ENCODE measurements around the gene HCAR2. TPM values are rescaled to one million over a fixed set of nuclear protein-coding genes. Genes with fewer than 3 reads are reported as not detected.
A peak's percentile ranks its signal among the peaks of the same experiment; 100 is the strongest.
"Not testable (repeated sequence)": the region's sequence is repeated elsewhere in the genome, so short reads cannot be mapped to it uniquely, and the experiment has no call there.

Gene HCAR2
- polyA plus RNA-seq (2012; ENCODE audit: insufficient read depth, insufficient read length, low read depth) = not detected

DNA sequence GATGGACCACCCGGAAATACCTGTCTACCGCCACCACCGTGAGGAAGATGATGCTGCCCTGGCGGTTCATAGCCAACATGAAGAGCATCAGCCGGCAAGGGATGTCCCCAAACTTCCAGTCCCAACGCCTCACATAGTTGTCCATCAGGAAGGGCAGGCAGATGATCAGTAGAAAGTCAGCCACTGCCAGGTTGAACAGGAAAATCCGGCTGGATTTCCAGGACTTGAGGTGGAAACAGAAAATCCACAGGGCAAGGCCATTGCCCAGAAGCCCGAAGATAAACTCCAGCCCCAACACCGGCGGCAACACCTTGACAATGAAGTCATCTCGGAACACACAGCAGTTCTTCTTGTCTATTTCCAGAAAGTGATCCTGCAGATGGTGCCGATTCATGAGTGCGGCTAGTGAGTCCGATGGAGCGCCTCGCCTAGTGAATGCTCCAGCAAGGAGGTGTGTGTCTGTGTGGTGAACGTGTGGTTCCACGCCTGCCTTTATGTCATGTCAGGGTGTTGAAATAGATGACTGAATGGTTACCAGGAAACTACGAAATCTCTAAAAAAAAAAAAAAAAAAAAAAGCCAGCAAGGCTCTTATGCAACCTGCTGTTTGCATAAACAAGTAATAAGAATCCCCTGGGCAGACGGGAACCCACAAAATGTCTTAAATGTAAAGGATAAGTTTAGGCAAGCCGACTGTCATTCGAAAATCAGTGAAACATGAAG is at the start of gene HCAR2:
HCAR2 (minus strand) TSS at position 468 of the 722 bp plus-strand sequence; CDS start at position 394, 74 bp downstream.
- H3K4me1 ChIP-seq; H3K36me3 ChIP-seq; H3K4me3 ChIP-seq (ENCODE audit: low read depth, low read length); H3K9me3 ChIP-seq; DNase-seq; H3K27me3 ChIP-seq: not testable (repeated sequence)

DNA sequence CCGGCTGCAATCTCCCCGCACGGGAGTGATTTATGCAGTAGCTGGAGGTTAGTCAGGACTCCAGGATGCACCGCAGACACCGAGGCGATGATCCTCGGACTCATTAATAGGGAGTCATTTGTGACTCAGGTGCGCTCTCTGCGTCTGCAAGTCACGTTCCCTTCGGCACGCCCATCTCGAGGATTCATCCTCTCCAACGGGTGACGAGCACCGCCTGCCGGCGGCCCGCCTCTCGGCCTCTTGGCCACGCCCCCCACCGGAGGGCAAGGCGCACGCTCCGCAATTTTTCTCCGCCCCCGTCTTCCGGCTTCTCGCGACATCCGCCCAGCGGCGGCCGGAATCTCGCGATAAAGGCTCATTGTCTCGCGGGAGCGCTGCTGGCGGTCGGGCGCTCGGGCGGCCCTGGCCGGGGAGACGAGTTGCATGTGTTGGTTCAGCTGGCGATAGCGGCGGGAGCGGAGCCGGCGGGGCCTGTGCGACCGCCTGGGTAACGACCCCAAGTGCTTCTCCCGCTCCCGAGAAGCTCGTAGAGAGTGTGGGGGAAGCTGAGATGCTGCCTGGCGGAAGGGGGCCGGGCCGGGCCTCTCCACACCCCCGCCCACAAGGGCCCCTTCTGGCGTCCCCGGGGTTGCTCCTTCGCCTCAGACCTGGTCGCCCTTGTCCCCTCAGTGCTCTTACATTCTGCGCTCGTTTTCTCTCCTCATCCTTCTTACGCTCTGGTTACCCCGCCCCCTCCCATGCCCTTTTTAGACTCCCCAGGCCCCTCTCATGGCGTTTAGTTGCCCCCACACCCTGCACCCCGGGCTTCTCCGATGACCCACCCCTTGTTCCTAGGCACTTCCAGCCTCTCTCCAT is 49.5 kb upstream of the HCAR2 start, which contains the start of gene DENR:
DENR (plus strand) TSS at position 361 of the 855 bp plus-strand sequence. CDS start 878 bp downstream, outside the sequence.
- TF ChIP-seq, protein P1, sequence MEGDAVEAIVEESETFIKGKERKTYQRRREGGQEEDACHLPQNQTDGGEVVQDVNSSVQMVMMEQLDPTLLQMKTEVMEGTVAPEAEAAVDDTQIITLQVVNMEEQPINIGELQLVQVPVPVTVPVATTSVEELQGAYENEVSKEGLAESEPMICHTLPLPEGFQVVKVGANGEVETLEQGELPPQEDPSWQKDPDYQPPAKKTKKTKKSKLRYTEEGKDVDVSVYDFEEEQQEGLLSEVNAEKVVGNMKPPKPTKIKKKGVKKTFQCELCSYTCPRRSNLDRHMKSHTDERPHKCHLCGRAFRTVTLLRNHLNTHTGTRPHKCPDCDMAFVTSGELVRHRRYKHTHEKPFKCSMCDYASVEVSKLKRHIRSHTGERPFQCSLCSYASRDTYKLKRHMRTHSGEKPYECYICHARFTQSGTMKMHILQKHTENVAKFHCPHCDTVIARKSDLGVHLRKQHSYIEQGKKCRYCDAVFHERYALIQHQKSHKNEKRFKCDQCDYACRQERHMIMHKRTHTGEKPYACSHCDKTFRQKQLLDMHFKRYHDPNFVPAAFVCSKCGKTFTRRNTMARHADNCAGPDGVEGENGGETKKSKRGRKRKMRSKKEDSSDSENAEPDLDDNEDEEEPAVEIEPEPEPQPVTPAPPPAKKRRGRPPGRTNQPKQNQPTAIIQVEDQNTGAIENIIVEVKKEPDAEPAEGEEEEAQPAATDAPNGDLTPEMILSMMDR (IDR thresholded peaks at IDR 0.05; ENCODE audit: low read depth, low read length) = peak; percentile 70
- no peaks in the 10 kb centered on the region for H3K9me3 ChIP-seq
- DNase-seq = peak; percentile 99
- H3K4me3 ChIP-seq (ENCODE audit: low read depth, low read length) = peak within 1 kb of the TSS; percentile 88
- no peaks in the 10 kb centered on the region for H3K4me1 ChIP-seq
- H3K27me3 ChIP-seq = no peaks in the 10 kb centered on the region
- peaks cover 34% of the 10 kb centered on the region for H3K36me3 ChIP-seq

DNA sequence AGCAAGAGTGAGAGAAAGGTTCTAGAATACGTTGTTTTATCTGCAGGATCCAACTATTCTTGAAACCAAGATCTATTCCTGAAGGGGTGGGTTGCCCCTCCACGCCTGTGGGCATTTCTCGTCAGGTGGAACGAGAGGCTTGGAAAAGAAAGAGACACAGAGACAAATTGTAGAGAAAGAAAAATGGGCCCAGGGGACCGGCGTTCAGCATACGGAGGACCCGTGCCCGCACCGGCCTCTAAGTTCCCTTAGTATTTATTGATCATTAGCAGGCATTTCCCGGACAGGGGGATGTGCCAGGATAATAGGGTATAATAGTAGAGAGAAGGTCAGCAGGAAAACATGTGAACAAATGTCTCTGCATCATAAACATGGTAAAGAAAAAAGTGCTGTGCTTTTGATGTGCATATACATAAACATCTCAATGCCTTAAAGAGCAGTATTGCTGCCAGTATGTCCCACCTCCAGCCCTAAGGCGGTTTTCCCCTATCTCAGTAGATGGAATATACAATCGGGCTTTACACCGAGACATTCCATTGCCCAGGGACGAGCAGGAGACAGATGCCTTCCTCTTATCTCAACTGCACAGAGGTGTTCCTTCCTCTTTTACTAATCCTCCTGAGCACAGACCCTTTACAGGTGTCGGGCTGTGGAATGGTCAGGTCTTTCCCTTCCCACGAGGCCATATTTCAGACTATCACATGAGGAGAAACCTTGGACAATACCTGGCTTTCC is 47.8 kb upstream of the HCAR2 start:
- H3K9me3 ChIP-seq, H3K27me3 ChIP-seq: not testable (repeated sequence)

DNA sequence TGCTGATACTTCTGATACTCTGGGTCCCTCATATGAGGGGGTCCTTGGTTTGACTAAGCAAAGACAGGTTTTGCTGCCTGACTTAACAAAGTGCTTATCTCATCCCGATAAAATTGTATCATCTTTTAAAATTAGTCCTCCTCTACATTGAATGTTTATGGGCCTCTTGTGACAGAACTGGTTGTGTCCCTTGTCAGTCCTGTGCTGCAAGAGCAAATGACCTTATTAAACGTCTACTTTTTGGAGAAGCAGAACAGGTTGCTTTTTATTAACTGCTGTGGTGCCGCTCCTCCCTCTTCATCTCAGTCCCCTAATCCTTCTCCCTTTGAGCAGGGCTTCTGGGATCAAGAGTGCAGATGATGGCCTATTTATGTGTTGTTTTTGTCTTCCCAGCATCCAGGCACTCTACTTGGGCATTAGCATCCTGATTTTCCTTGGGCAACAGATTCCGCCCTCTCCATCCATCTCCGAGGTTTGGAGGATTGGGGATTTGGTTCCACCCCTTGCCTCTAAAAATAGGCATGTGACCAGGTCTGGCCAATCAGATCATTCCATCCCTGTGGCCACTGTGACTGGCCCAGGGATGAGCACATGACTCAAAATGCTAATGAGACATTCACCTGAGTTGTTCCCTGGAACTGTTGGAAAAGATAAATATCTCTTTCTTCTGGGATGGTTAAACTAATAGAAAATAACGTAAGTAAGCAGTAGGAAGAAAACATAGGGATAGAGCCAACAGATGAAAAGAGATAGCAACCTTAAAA is 46.6 kb upstream of the HCAR2 start:
- H3K4me1 ChIP-seq = no peaks in the 10 kb centered on the region
- peak overlapping the region; percentile 29 for H3K4me3 ChIP-seq (ENCODE audit: low read depth, low read length)
- peak; percentile 46 for DNase-seq
- H3K36me3 ChIP-seq = peaks cover 5% of the 10 kb centered on the region
- TF ChIP-seq, protein P1 (IDR thresholded peaks at IDR 0.05; ENCODE audit: low read depth, low read length) = no peak
- H3K9me3 ChIP-seq = no peaks in the 10 kb centered on the region
- H3K27me3 ChIP-seq = no peaks in the 10 kb centered on the region

More for the DNA sequence above, 47.8 kb upstream of the HCAR2 start:
- not testable (repeated sequence) for H3K4me1 ChIP-seq; DNase-seq; H3K4me3 ChIP-seq (ENCODE audit: low read depth, low read length)
- peaks cover 17% of the 10 kb centered on the region for H3K36me3 ChIP-seq

DNA sequence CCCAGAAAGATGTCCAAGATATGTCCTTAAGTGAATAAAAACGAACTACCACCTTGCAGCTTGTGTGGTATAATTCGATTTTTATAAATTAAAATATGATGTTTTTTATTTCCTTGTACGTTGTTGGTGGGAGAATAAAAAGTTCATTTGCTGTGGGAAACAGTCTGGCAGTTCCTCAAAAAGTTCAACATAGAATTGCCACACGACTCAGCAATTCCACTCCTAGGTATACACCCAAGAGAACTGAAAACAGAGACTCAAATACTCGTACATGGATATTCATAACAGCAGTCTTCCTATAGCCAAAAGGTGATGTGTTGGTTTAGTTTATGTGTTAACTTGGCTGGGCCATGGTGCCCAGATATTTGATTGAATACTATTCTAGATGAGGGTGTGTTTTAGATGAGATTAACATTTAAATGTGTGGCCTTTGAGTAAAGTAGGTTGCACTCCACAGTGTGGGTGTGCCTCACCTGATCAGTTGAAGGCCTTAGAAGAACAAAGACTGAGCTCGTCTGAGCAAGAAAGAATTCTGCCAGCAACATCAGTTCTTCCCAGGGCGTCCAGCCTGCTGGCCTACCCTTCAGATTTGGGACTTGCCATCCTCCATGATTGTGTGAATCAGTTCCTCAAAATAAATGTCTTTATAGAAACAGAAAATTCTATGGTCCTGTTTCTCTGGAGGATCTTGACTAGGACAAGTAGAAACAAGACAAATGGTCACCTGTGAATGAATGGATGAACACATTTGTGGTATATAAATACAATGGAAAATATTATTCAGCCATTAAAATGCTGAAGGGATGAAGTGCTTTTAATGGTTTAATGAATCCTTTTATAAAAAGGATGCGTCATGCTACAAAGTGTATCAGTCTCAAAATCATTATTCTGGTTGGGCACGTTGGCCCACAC is 44.3 kb upstream of the HCAR2 start:
- DNase-seq = no peak
- no peaks in the 10 kb centered on the region for H3K27me3 ChIP-seq
- no peak overlapping the region for H3K4me3 ChIP-seq (ENCODE audit: low read depth, low read length)
- H3K4me1 ChIP-seq = no peaks in the 10 kb centered on the region
- H3K9me3 ChIP-seq = no peaks in the 10 kb centered on the region
- H3K36me3 ChIP-seq = no peaks in the 10 kb centered on the region
- TF ChIP-seq, protein P1 (IDR thresholded peaks at IDR 0.05; ENCODE audit: low read depth, low read length) = no peak

Measured in BE2C (cell line).